Left ventricle myocardium superior (tissue), 1 donor: ENCODE measurements around the gene CST5. TPM values are rescaled to one million over a fixed set of nuclear protein-coding genes. Genes with fewer than 3 reads are reported as not detected.
"Not testable (repeated sequence)": the region's sequence is repeated elsewhere in the genome, so short reads cannot be mapped to it uniquely, and the experiment has no call there.

Source experiments
- ATAC-seq: fragments of 200-7000 bp; cut with Tn5 transposase; one replicate; pipeline ENCODE4 v1.9.1; 2020; ENCODE audit warnings: mild to moderate bottlenecking, moderate library complexity
- DNase-seq: peaks from one replicate; pipeline ENCODE4 v3.0.0-alpha.2; 2020
- intact Hi-C: fragments of 100-400 bp; cut with micrococcal nuclease; formaldehyde crosslinking; loops from one replicate; pipeline ENCODE4 v1.11.0; 2022
- total RNA-seq: library from RNA; stranded (reverse); fragmentation: NEBNext Ultra II Directional; extraction: Animal tissue kit (Norgen Biotek cat#: 25700); gene quantifications from one replicate; pipeline ENCODE4 v1.2.1, GENCODE V29; 2021
- donor health status: DM: no; HTN: yes; CAD: no; lungs with severe emphysema.

The CST5 gene
- total RNA-seq, 1 donor from 2014 or later, result not detected

GRCh38 chr20:23867152-23867776 is 12.3 kb downstream of the CST5 start:
- ATAC-seq (no peak), DNase-seq (no peak)
- intact Hi-C loops, result no loop called here

- intact Hi-C loops, ATAC-seq, DNase-seq: not testable (repeated sequence)
Measured at GRCh38 chr20:23860771-23861170, 18.8 kb downstream of the CST5 start.

GRCh38 chr20:23857962-23858595 is 21.5 kb downstream of the CST5 start:
- DNase-seq (no peak), ATAC-seq (no peak)
- intact Hi-C loops, result no loop called here

- intact Hi-C loops, result no loop called here
- ATAC-seq, result no peak
- no peak for DNase-seq
Measured at GRCh38 chr20:23856736-23857135, 22.8 kb downstream of the CST5 start.

- DNase-seq (no peak), ATAC-seq (no peak)
- intact Hi-C loops, result no loop called here
Measured at GRCh38 chr20:23856226-23856625, 23.3 kb downstream of the CST5 start.

- no peak for ATAC-seq
- intact Hi-C loops, result no loop called here
- DNase-seq, result no peak
Measured at GRCh38 chr20:23841693-23842092, 37.9 kb downstream of the CST5 start.

GRCh38 chr20:23835716-23836115 is 43.8 kb downstream of the CST5 start:
- intact Hi-C loops, result no loop called here
- ATAC-seq (no peak), DNase-seq (no peak)

- no peak for ATAC-seq
- intact Hi-C loops, result no loop called here
Measured at GRCh38 chr20:23832775-23833513, 46.6 kb downstream of the CST5 start.

GRCh38 chr20:23831961-23832360 is 47.6 kb downstream of the CST5 start:
- ATAC-seq, DNase-seq, intact Hi-C loops: not testable (repeated sequence)

More at GRCh38 chr20:23832775-23833513, 46.6 kb downstream of the CST5 start:
- no peak for DNase-seq

GRCh38 chr20:23826541-23827021 is 53.0 kb downstream of the CST5 start, which contains the start of gene CST2:
Gene CST2 (minus strand): TSS chr20:23826729. CDS start chr20:23826660, 69 bp downstream.
- intact Hi-C loops, result no loop called here
- no peak for DNase-seq
- no peak for ATAC-seq

Other genes starting within 250 kb of the CST5 start
- 887 TPM for gene CST3, start 241.8 kb downstream of the CST5 start, total RNA-seq
- gene CST4, start 190.7 kb downstream of the CST5 start, total RNA-seq, result not detected
- gene CST1, start 128.8 kb downstream of the CST5 start, total RNA-seq, result not detected
- not detected for gene CST2, start 53.0 kb downstream of the CST5 start, total RNA-seq
- gene GGTLC1, start 109.0 kb upstream of the CST5 start, total RNA-seq, result not detected